GM19397 (cell line): Measurements from ENCODE around the gene HTD2.
A peak's percentile ranks its signal among the peaks of the same experiment; 100 is the strongest.

Experiments
- ATAC-seq: cut with Tn5 transposase; IDR thresholded peaks from one replicate; pipeline ENCODE4 v1.9.1; 2021; ENCODE audit warnings: mild to moderate bottlenecking, moderate library complexity; ENCODE audit not compliant: unreplicated experiment

Gene HTD2

DNA sequence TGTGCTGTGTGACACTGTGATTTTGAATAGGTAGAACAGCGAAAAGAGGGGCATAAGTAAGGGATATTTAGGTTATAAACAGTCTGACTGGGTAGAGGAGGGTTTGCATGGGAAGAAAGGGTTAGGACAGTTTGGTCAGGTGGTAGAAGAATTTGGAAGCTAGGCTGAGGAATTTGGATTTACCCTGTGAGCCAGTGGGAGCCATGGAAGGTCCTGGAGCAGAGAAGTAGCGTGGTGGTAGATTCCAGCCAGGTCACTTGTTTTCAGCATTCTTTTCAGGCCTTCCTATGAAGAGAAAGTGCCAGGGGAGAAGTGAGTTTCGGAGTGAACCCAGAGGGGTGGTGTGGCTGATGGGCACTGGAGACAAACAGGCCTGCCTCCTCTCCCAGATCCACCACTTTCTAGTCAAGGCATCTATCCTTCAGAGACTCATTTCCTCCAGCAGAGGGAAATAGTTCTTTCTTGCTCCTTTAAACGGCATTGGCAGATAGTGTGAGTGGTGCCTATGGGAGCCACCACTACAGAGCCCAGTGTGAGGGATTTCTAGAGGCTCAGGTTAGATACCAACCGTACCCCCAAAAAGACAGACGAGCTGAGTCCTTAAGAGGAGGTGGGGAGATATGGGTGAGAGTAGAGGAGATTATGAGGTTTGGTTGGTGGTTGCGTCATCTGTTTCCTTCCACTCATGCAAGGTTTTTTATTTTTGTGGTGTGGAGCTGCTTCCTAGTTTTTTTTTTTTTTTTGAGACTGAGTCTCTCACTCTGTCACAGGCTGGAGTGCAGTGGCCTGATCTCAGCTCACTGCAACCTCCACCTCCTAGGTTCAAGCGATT lies 47.6 kb downstream of the HTD2 start:
- ATAC-seq, result no peak

DNA sequence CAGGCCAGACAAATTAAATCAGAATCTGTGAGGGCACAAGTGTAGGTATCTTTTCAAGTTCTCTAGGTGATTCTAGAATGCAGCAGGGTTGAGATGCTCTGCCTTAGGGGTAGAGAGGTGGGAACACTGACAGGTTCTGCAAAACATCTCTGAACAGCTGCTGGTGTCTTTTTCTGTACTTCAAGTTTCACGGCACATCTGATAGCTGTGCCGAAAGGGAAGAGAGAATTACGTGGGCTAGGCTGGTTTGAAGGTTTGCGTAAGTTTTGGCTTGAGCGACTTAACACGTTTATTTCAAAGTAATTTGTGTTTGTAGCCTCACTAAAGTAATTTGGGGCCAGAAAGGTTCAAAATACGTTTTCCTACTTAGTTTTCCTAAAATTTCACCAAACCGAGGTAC lies 48.9 kb downstream of the HTD2 start:
- peak; percentile 56 for ATAC-seq

DNA sequence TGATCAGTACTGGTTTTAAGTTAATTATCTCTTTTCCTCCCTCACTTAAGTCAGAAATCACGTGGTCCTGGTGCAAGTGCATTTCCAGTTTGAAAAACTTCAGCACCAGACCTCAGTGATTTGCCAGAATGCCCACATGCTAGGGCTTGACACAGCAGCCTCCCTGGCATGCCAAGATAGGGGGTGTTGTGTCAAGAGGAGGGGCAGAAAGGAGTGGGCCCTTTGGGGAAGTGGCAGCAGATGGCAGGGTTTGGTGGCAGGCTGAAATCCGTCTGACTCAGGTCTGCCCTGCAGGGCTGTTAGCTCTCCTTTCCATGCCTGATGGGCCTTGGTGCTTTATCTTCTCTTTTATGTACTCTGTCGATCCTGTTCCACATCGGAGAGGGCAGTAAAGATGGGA lies 49.7 kb downstream of the HTD2 start:
- ATAC-seq, result no peak

DNA sequence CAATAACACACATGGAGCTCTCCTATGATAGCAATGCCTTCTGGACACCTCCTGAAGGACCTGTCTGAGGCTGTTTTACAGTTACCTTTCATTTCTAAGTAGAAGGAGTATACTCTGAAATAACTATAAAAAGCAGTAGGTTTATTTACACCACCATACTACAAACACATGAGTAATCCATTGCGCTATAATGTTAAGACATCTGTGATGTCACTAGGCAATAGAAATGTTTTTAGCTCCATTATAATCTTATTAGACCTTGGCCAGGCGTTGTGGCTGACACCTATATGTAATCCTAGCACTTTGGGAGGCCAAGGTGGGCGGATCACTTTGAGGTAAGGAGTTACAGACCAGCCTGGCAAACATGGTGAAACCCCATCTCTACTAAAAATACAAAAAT lies 51.1 kb downstream of the HTD2 start:
- no peak for ATAC-seq

DNA sequence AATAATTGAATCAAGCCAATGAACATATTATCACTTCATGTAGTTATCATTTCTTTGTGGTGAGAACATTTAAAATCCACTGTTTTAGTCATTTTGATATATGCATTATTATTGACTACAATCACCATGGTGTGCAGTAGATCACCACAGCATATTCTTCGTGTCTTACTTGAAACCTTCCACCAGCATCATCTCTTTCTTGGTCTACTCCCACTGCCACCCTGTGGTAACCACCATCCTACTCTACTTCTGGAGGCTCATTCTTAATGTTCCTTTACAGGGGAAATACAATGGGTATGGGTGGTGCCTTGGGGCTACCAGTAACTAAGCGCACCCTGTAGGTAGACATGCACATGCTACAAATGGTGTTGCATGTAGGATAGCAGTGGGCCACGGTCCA lies 51.8 kb downstream of the HTD2 start:
- no peak for ATAC-seq

DNA sequence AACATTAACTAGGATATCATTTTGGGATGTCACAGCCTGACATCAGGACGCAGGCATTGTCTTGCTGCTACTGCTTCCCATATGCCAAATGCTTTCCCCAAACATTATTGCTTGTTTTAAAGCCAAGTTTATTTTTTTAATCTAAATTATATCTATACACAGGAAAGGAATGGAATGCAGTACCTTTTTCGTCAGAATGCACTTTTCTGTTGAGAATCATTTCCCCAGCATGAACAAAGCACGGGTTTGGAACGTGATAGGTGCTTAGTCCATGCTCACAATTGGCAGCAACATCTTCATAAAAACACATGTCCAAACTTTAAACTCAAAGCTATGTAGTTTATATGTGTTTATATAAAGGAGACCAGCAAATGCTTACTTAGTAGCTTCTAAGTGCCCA lies 52.5 kb downstream of the HTD2 start:
- no peak for ATAC-seq

DNA sequence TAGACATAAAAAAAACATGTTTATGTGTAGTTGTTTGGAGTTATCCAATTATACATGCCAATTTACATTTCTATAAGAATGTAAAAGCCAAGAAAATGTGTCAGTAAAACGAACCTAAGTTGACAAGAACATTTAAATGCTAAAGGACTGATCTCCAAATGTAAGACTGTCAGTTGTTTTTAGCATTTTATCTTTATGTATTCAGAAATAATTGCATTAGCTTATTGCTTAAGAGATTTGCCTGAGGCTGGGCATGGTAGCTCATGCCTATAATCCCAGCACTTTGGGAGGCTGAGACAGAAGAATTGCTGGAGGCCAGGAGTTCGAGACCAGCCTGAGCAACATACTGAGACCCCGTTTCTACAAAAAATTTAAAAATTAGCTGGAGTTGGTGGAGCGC lies 53.3 kb downstream of the HTD2 start:
- no peak for ATAC-seq

DNA sequence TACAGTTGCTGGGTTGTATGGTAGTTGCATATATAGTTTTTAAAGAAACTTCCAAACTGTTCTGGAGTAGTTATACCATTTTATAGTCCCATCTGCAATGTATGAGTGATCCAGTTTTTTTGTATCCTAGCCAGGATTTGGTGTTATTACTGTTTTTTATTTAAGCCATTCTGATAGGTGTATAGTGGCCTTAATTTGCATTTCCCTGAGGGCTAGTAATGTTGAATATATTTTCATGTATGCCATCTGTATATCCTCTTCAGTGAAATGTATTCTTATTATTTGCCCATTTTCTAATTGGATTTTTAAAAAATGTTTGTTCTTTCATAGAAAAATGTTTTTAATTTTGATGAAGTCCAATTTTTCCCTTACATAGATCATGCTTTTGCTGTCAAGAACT lies 55.5 kb downstream of the HTD2 start:
- ATAC-seq, result no peak

DNA sequence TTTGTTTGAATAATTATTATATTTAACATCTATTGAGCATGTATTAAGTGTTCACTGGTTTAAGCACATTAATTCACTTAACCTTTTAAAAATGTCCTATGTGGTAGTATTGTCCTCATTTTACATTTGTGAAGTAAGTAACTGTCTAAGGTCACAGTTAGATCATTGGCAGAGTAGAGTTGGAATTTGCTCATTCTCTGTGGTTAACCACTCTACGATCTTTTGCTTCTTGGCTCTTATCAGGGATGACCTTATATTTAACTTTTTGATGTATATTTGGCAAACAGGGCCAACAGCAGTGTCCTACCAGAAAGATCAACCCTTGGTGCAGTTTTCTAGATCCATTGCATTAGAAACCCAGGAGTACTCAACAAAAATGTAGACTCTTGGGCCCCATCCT lies 60.4 kb downstream of the HTD2 start:
- no peak for ATAC-seq

DNA sequence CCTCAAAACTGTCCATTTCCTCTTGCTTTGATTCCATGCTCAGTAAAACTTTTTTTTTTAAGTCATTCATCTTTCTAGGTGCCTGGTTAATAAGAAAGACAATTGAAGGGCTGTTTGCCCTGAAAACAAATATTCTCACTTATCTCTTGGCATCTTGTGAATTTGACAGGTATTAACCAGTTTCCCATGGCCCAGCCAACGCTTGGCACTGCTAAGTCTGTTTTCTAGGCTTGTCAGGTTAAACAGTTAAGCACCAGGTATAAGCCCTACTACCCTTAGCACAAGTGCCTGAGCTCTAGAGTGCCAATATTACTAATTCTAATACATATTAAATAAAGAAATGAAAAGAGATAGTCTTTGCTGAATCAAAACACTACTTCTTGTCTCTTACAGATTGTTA lies 62.7 kb downstream of the HTD2 start:
- no peak for ATAC-seq
